GM06990 (cell line): ENCODE data around the gene EPSTI1.

ENCODE experiments used
- DNase-seq: peaks from one replicate; pipeline ENCODE4 v3.0.0-alpha.2; 2011; ENCODE audit not compliant: insufficient read length; ENCODE audit errors: extremely low read depth
- H3K27me3 ChIP-seq: replicated peaks from 2 replicates; pipeline ENCODE4 v1.6.0; 2011; ENCODE audit warnings: low read length; ENCODE audit not compliant: control insufficient read depth, insufficient read depth
- H3K36me3 ChIP-seq: 2 replicates; pipeline ENCODE4 v1.5.1; 2011; ENCODE audit warnings: low read length; ENCODE audit not compliant: control insufficient read depth, insufficient read depth
- H3K4me3 ChIP-seq: replicated peaks from 2 replicates; pipeline ENCODE4 v1.5.1; 2011; ENCODE audit warnings: low read depth, mild to moderate bottlenecking, control low read depth, low read length
- TF ChIP-seq, protein P1 (sequence below): IDR thresholded peaks from 2 replicates; pipeline ENCODE4 v1.5.1; 2011; ENCODE audit warnings: low read length, control low read depth, mild to moderate bottlenecking, inconsistent platforms; ENCODE audit not compliant: insufficient read depth, poor library complexity, severe bottlenecking

The EPSTI1 gene

DNA sequence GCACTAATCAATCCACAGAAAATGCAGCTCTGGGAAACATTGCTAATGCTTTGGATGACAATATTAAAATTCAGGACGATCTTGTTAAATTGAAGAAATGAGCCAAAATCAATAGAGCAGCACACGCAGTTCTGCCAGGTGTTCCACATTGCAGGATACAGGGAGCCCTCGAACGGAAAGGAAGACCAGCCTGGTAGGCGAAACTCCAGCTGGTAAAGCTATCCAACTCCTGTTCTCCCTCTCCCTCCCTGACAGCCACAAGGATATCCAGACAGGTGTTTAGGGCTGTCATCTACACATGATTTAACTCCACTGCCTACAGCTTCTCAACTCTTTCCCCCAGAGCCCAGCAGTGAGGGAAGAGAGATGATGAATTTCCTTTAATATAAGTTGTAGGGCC is 67.7 kb downstream of the EPSTI1 start:
- H3K4me3 ChIP-seq = no peak overlapping the region
- no peak for DNase-seq
- peaks cover 2% of the 10 kb centered on the region for H3K36me3 ChIP-seq
- no peaks in the 10 kb centered on the region for H3K27me3 ChIP-seq
- TF ChIP-seq, protein P1, sequence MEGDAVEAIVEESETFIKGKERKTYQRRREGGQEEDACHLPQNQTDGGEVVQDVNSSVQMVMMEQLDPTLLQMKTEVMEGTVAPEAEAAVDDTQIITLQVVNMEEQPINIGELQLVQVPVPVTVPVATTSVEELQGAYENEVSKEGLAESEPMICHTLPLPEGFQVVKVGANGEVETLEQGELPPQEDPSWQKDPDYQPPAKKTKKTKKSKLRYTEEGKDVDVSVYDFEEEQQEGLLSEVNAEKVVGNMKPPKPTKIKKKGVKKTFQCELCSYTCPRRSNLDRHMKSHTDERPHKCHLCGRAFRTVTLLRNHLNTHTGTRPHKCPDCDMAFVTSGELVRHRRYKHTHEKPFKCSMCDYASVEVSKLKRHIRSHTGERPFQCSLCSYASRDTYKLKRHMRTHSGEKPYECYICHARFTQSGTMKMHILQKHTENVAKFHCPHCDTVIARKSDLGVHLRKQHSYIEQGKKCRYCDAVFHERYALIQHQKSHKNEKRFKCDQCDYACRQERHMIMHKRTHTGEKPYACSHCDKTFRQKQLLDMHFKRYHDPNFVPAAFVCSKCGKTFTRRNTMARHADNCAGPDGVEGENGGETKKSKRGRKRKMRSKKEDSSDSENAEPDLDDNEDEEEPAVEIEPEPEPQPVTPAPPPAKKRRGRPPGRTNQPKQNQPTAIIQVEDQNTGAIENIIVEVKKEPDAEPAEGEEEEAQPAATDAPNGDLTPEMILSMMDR = no peak

DNA sequence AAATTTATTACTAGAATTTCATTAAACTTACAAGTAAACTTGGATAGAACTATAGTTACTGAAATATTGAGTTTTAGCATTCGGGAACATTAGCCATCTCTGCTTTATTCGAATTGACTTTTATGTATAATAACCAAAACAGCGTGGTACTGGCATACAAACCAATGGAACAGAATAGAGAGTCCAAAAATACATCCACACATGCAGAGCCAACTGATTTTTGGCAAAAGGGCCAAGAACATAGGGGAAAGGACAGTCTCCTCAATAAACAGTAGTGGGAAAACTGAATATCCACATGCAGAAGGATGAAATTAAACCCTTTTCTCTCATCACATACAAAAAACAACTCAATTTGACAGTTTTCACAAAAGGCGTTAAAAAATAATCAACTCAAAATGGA is 84.3 kb downstream of the EPSTI1 start:
- Histone ChIP-seq H3K36me3 (no peaks in the 10 kb centered on the region; the same call in 1 of the 2 replicates), H3K27me3 (no peaks in the 10 kb centered on the region), H3K4me3 (no peak overlapping the region)
- TF ChIP-seq, protein P1 = no peak
- no peak for DNase-seq

DNA sequence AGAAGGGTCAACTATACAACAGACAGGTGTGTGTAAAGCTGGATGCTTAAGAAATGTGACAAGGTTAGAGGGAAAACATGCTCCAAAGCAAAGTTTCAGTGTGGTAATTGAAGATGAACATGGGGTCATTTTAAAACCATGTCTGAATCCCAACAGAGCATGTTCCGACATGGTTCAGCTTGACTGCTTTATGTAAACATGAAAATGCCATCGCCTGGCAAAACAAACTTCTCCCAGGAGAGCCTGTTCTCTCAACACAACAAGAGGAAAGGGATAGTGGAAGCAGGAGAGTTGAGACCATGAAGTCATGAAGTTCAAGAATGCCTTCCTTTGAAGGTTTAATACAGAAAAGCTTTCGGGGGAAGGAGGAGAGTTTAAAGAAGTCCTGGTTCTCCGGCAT is 85.8 kb downstream of the EPSTI1 start:
- H3K4me3 ChIP-seq = no peak overlapping the region
- no peaks in the 10 kb centered on the region for H3K27me3 ChIP-seq
- TF ChIP-seq, protein P1 = no peak
- no peak for DNase-seq
- H3K36me3 ChIP-seq = no peaks in the 10 kb centered on the region; the same call in 1 of the 2 replicates

DNA sequence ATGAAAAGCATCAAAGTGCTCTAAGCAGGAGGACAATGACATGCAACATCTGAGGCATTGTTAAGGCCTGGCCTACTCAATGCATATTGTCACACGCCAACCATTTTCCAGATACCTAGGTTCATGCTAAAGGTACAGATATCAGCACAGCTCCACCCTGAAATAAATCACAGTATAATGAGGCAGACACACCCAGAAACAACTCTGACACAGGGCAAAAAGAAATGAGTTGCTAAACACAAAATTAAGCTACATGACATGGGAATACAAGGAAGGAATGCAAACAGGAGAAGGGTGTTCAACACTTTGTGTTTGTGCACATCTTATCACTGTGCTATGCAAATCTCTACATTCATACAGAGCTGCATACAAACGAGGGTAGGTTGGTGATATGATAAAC is 86.5 kb downstream of the EPSTI1 start:
- DNase-seq = no peak
- H3K27me3 ChIP-seq = no peaks in the 10 kb centered on the region
- TF ChIP-seq, protein P1 = no peak
- no peaks in the 10 kb centered on the region; the same call in 1 of the 2 replicates for H3K36me3 ChIP-seq
- H3K4me3 ChIP-seq = no peak overlapping the region

DNA sequence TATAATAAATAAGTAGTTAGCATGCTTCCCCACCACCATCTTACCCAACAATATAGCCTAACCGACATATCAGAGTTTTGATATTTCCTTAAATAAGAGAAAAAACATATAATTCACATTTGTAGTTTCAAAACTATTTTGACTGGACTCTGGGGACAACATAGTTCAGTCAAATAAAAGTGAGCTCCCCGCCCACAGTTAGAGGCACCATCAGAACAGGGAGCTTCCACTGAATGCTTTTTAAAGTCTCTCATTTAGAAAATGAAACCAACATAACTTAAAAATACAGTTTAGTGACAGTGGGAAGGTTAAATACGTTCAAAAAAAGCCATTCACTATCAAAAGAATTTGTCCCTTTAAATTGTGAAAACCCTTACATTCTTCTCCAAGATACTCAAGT is 92.8 kb downstream of the EPSTI1 start:
- no peak for DNase-seq
- Histone ChIP-seq H3K4me3 (no peak overlapping the region), H3K36me3 (no peaks in the 10 kb centered on the region; the same call in 1 of the 2 replicates), H3K27me3 (no peaks in the 10 kb centered on the region)
- TF ChIP-seq, protein P1 = no peak

DNA sequence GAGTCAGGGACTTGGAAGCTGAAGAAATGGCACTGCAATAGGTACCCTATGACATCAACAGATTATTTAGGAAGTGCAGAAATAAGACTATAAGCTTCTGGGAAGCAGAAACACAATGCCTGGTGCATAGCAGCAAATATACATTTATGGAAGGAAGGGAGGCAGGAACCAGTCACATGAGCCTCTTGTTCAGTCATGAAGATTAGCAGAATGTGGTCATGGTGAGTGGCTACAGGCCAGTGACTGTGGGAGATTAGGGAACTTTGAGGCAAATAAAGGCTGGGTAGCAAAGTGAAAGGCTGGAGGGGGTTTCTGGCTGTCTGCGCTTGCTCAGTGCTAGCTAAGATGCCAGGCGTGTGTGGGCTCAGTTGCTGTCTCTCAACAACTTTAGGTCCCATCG is 96.3 kb downstream of the EPSTI1 start:
- Histone ChIP-seq H3K27me3 (no peaks in the 10 kb centered on the region), H3K4me3 (no peak overlapping the region), H3K36me3 (peaks cover 5% of the 10 kb centered on the region; the same call in 1 of the 2 replicates)
- DNase-seq = no peak
- TF ChIP-seq, protein P1 = no peak
